GM12873 (cell line): ENCODE data around the gene KLHDC3.

ENCODE experiments used
- TF ChIP-seq, protein P1 (sequence below): IDR thresholded peaks from 2 replicates; pipeline ENCODE4 v1.5.1; 2012; ENCODE audit warnings: low read depth, mild to moderate bottlenecking, moderate library complexity, low read length, control low read depth; ENCODE audit not compliant: insufficient read depth; ENCODE audit errors: missing control alignments

KLHDC3 gene

DNA sequence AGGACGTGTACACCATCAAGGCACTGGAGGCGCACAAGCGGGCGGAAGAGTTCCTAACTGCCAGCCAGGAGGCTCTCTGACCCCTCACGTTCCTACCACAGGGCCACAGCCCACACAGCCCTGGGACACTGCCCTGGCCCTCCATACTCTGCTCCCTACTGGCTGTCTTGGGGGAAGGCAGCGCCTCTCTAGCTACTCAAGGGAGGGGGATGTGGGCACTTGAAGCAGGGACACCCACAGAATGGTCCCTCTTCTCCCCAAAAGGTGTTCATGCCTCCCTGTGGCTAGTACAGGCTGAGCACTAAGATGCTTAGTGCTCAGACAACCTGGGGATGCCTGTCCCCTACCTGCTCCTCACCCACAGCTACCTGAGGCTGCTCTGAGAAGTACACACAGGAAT is 2.8 kb upstream of the KLHDC3 start:
- TF ChIP-seq, protein P1, sequence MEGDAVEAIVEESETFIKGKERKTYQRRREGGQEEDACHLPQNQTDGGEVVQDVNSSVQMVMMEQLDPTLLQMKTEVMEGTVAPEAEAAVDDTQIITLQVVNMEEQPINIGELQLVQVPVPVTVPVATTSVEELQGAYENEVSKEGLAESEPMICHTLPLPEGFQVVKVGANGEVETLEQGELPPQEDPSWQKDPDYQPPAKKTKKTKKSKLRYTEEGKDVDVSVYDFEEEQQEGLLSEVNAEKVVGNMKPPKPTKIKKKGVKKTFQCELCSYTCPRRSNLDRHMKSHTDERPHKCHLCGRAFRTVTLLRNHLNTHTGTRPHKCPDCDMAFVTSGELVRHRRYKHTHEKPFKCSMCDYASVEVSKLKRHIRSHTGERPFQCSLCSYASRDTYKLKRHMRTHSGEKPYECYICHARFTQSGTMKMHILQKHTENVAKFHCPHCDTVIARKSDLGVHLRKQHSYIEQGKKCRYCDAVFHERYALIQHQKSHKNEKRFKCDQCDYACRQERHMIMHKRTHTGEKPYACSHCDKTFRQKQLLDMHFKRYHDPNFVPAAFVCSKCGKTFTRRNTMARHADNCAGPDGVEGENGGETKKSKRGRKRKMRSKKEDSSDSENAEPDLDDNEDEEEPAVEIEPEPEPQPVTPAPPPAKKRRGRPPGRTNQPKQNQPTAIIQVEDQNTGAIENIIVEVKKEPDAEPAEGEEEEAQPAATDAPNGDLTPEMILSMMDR: no peak

DNA sequence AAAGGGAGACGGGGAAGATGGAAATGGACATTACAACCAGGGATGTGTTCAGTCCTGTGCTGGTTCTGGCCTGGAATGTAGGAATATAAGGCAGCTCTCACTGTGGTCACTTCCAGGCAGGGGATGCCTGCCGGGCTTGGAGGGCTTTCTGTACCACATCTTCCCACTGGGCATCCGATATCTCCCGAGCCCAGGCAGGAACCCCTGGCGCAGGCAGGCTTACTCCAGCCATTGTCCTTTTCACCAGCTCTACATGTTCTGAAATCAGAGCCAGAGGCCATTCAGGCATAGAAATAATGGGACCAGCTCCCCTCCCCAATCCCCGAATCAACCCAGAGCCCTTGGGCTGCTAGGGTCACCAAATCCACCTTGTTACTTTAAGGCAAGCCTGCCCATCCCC is 1.7 kb upstream of the KLHDC3 start:
- TF ChIP-seq, protein P1: no peak

DNA sequence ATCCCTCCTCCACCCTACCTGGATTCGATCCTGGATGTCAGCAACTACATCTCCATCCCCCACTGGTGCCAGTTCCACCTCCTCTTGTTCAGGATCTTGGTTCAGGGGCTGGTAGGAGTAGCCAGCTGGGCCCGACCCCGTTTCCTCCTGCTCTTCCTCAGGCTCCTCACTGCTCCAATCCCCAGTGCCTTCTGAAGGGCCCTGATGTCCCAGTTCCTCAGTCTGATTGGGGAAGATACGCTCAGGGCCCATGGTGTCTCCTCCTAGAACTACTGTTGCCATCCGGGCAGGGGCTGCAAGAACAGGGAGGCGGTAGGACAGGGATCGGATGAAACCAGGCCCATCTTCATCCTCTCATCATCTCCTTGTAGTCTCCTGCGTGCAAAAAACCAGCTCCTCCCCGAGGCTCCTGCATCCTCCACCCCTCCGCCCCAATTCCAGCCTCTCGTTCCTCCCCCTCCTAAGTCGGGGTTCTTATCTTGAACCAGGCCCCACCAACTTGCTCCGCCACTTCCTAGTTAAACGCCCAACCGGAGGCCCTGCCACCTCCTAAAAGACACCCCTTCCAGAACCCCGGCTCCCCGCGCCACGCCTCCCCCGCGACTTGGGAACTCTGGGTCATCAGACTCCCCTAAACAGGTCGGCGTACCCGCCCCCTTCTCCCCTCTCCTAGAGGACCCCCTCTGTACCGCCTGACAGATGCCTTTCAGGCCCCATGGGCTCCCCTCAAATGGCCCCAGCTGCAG is 779 bp upstream of the KLHDC3 start:
- TF ChIP-seq, protein P1: no peak

DNA sequence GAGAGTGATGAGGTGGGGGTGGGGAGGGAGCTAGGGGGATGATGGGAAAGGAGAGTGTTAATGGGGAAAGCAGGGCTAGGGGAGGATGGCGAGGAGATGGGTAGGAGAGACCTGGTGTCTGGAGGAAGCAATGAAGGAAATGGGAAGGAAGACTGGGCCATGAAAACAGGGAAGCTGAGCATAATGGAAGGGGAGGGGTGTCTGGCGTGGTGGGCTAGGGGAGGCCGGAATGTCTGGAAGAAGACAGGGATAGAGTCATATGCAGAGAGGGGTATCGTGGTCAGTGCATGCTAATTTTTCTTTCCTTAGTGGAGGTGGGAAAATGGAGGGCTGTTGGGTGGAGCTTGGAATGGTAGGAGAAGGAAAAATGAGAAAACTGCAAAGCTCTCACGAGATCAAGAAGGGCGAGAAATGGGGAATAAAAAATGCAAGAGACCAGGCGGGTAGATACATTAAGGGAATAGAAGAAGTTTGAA is 423 bp downstream of the KLHDC3 start:
- TF ChIP-seq, protein P1: no peak

DNA sequence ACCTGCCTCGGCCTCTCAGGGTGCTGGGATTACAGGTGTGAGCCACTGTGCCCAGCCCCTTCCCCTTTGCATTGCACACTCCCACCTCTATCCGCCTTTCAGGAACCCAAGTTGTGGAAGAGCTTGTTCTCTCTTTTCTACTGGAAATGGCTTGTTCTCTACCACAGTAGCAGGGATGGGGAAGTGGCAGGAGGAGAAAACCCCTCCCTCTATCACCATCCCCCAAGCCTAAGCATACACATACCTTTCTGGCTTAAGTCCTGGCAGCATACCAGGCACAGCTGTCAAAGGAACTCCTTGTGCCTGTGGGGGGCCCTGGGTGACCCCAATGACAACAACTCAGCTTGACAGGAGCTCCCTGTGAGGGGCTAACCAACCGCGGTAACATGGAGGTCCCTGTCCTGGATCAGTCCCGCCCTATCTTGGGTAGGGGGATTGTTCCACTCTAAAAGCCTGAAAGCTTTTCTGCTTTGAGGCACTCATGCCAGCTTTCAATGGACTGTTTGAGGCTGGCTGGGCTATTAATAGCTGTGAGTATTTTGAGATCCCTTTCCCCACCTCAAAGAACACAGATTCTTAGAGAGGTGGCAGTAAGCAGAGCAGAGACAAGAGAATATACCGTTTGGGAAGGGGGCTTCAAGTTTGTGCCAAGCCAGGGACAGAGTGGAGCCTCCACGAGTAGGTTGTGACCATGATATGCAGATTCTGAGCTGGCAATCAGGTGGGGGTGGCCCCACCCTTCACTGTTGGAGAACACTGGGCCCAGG is 2.3 kb downstream of the KLHDC3 start:
- TF ChIP-seq, protein P1: no peak

DNA sequence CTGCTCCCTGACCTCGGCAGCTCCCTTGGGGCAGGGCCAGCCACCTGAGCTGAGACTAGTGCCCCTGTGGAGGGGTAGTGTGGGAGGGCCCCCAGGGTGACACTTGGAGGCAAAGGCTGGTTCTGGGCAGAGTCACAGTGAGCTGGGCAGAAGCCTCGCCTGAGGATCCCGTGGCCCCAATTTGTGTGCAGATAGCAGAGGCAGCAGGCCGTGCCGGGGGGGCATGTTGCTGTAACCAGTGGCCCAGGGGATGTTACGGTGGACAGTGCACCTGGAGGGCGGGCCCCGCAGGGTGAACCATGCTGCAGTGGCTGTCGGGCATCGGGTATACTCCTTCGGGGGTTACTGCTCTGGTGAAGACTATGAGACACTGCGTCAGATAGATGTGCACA is 2.9 kb downstream of the KLHDC3 start:
- TF ChIP-seq, protein P1: no peak

DNA sequence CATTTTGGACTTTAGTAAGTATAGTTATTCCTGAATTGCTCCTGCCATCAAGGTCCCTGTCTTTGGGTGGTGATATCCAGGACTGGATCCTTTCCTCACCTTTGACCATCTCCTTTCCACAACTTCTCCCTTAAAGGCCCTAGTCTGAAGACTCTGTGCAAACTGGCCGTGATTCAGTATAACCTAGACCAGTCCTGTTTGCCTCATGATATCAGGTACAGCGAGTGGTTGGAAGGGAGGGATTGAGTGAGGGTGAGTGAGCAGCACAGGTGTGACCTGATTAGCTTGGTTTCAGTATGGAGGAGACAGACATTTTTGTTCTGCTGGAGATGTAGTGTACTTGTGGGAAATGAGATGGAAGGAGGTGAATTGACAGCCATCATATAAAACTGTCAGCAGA is 5.1 kb downstream of the KLHDC3 start:
- TF ChIP-seq, protein P1: no peak
